Upper lobe of left lung (tissue), 6 donors: ENCODE results near the gene TSHZ1. TPM values are rescaled to one million over a fixed set of nuclear protein-coding genes. Genes with fewer than 3 reads are reported as not detected.
A peak's percentile ranks its signal among the peaks of the same experiment; 100 is the strongest.

ENCODE experiments used
- ATAC-seq, 2 donors: fragments of 200-7000 bp; cut with Tn5 transposase; one replicate each; pipeline ENCODE4 v1.9.1; 2022; ENCODE audit warnings: mild to moderate bottlenecking in 2 of 2, moderate library complexity in 2 of 2; ENCODE audit not compliant: low FRiP score in 2 of 2
- DNase-seq, 2 donors: peaks; one replicate each; pipeline ENCODE4 v3.0.0-alpha.2; 2019 to 2020
- H3K27ac ChIP-seq, 4 donors: fragments of 200-600 bp; sonication (generic); one replicate each; pipeline ENCODE4 v1.5.1; 2016 to 2019
- H3K27me3 ChIP-seq, 4 donors: fragments of 200-600 bp; sonication (generic); one replicate each; pipeline ENCODE4 v1.5.1; 2017 to 2019
- H3K36me3 ChIP-seq, 4 donors: fragments of 200-600 bp; sonication (generic); one replicate each; pipeline ENCODE4 v1.5.1; 2016 to 2019
- H3K4me1 ChIP-seq, 4 donors: fragments of 200-600 bp; sonication (generic); one replicate each; pipeline ENCODE4 v1.5.1; 2018 to 2019
- H3K4me3 ChIP-seq, 4 donors: fragments of 200-600 bp; sonication (generic); one replicate each; pipeline ENCODE4 v1.5.1; 2017 to 2019; ENCODE audit warnings: mild to moderate bottlenecking in 2 of 4, moderate library complexity in 1 of 4
- H3K9me3 ChIP-seq, 4 donors: fragments of 200-600 bp; sonication (generic); one replicate each; pipeline ENCODE4 v1.5.1; 2018 to 2019
- EP300 ChIP-seq, 4 donors: sonication (generic); formaldehyde crosslinking; IDR thresholded peaks; one replicate each; pipeline ENCODE4 v1.5.1; 2017; ENCODE audit warnings: antibody characterized with exemption in 4 of 4, control low read depth in 2 of 4
- POLR2A ChIP-seq, 4 donors: fragments of 450-650 bp; IDR thresholded peaks; one replicate each; pipeline ENCODE4 v1.5.1; 2016 to 2017; ENCODE audit warnings: antibody characterized with exemption in 4 of 4, mild to moderate bottlenecking in 2 of 4
- POLR2AphosphoS5 ChIP-seq, 2 donors: sonication (generic); formaldehyde crosslinking; IDR thresholded peaks; one replicate each; pipeline ENCODE4 v1.5.1; 2017; ENCODE audit warnings: antibody characterized with exemption in 2 of 2
- WGBS, 2 donors: methylation state at CpG; one replicate each; pipeline ENCODE4 v1.1.5; 2017 to 2018; 5-methylcytosine and 5-hydroxymethylcytosine counted together
- total RNA-seq, 6 donors: library from RNA; depleted of rRNA in 4 of 6; stranded (reverse); fragments of >200 nt in 4 of 6; gene quantifications; one replicate each; pipeline versions ENCODE4 v1.1.0 to v1.2.1, GENCODE V29; 2016 to 2021
- TF ChIP-seq, protein P1 (sequence below), 6 experiments: fragments of 450-650 bp in 4 of 6; fragments of 200-600 bp in 2 of 6; sonication (generic) in 2 of 6; IDR thresholded peaks; one replicate each; pipeline ENCODE4 v1.5.1; 2016 to 2019; ENCODE audit warnings: antibody characterized with exemption in 6 of 6
- donor health status: DM: no; HTN: no; CAD: no; lungs with moderate emphysema.
- donor health status: DM: no; HTN: yes; CAD: no; lungs with severe emphysema.

The TSHZ1 gene
- total RNA-seq, 6 donors from 2014 or later: 9.1 to 16.5 (median 14.3) TPM

DNA sequence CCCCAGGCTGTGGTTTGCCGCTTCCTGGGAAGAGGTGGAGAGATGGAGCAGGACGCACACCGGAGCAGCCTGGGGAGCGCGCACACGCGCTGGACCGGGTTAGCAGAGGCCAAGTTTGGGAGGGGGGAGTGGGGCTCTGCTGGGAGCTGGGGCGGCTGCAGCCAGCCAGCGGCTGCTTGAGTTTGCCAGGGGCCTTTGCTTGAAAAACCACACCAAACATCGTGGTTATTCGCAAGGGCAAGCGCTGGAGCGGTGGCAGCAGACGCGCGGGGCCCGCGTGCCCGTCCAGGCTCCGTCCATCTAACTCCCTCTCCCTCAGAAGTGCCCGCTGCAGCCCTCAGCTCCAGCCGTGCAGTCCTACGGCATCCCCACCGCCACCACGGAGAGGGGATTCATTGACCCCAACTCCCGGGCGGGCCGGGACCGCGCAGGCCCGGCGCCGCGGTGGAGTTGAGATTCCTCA, 6.3 kb upstream of the TSHZ1 start:
- Histone ChIP-seq H3K4me3 (peak overlapping the region; percentile 21 to 50 (median 38)), H3K9me3 (no peaks in the 10 kb centered on the region), H3K27me3 (no peaks in the 10 kb centered on the region), H3K4me1 (peaks cover 36 to 43% (median 38%) of the 10 kb centered on the region in 4 donors), H3K27ac (peak overlapping the region in 1 of 4 donors; percentile 60), H3K36me3 (peaks cover 0 to 24% (median 12%) of the 10 kb centered on the region in 4 donors)
- 56 to 60% methylated on average over 4 to 21 of the region's 35 CpGs for WGBS, 2 donors
- no peak for DNase-seq
- ATAC-seq: peak in 1 of 2 donors; percentile 0
- TF ChIP-seq POLR2A (IDR thresholded peaks at IDR 0.05): no peak
- TF ChIP-seq, protein P1, sequence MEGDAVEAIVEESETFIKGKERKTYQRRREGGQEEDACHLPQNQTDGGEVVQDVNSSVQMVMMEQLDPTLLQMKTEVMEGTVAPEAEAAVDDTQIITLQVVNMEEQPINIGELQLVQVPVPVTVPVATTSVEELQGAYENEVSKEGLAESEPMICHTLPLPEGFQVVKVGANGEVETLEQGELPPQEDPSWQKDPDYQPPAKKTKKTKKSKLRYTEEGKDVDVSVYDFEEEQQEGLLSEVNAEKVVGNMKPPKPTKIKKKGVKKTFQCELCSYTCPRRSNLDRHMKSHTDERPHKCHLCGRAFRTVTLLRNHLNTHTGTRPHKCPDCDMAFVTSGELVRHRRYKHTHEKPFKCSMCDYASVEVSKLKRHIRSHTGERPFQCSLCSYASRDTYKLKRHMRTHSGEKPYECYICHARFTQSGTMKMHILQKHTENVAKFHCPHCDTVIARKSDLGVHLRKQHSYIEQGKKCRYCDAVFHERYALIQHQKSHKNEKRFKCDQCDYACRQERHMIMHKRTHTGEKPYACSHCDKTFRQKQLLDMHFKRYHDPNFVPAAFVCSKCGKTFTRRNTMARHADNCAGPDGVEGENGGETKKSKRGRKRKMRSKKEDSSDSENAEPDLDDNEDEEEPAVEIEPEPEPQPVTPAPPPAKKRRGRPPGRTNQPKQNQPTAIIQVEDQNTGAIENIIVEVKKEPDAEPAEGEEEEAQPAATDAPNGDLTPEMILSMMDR (IDR thresholded peaks at IDR 0.05): no peak
- no peak for TF ChIP-seq POLR2AphosphoS5 (IDR thresholded peaks at IDR 0.05)
- TF ChIP-seq EP300 (IDR thresholded peaks at IDR 0.05): no peak

DNA sequence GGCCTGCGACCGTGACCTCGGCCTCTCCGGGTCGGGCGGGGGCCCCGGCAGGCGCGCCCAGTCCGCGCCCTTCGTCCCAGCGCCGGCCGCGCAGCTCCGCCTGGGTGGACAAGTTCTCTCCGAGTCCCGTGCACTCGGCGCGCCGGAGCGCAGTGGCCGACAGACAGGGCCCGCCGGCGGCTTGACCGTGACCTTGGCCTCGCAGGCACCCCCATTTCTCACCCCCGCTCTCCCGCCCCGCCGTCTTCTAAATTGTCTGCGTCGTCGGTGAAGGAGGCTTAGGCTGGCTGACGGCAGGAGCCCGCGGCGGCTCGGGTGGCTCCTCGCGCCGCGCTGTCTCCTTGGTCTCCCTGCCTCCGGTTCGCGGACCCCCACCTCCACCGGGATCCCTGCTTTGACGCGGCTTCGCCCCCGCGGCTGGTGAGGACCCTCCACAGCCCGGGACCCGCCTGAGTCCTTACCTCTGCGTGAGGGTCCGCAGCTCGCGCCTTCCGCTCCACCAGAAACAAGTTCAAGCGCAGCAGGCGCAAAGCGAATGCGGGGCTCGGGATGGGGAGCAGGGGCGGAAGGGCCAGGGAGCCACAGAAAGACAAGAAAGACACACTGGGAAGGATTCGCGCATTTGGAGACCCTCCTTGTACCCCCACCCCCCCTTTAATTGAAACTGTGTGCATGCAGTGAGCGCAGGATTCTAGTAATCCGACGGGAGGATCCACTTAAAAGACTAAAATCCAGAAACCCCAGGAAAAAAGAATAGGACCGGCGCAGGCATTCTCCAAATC, 5.7 kb upstream of the TSHZ1 start:
- ATAC-seq: peak in 1 of 2 donors; percentile 27
- H3K9me3 ChIP-seq: no peaks in the 10 kb centered on the region
- DNase-seq: peak in 1 of 2 donors; percentile 90
- H3K36me3 ChIP-seq: peaks cover 0 to 21% (median 10%) of the 10 kb centered on the region in 4 donors
- TF ChIP-seq, protein P1 (IDR thresholded peaks at IDR 0.05): no peak
- TF ChIP-seq EP300 (IDR thresholded peaks at IDR 0.05) (no peak), POLR2A (IDR thresholded peaks at IDR 0.05) (no peak)
- H3K4me3 ChIP-seq: peak overlapping the region; percentile 21 to 50 (median 38)
- 36 to 63% methylated on average over 13 to 63 of the region's 75 CpGs for WGBS, 2 donors
- no peaks in the 10 kb centered on the region for H3K27me3 ChIP-seq
- peak overlapping the region in 3 of 4 donors; percentile 9 to 60 (median 56) for H3K27ac ChIP-seq
- H3K4me1 ChIP-seq: peaks cover 37 to 46% (median 40%) of the 10 kb centered on the region in 4 donors

DNA sequence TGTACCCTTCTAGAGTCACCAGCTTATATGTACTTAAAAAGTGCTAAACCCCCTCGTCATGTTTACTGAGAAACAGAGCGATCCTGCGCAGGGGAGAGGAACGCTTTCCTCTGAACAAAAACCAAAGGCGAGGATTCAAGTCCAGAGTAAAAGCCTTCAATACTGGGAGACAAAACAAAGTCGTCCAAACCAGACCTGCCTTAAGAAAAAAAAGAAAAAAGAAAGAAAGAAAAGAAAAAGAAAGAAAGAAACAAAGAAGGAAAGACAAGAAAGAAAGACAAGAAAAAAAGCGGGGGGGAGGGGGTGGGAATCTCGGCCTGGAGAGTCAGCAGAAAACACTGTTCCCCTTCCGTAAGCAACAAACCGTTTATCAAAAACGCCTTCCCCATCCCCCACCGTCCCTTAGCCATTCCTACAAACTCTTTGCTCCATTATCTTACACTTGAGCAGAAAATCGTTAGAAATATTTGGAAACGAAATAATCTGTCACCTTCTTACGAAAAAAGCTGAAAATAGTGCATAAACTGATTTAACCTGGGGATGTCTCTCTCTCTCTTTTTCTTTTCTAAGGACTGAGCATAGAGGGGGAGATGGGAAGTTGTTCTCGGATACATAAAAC, 5.0 kb upstream of the TSHZ1 start:
- no peaks in the 10 kb centered on the region for H3K27me3 ChIP-seq
- H3K27ac ChIP-seq: peak overlapping the region in 1 of 4 donors; percentile 60
- peaks cover 41 to 51% (median 46%) of the 10 kb centered on the region in 4 donors for H3K4me1 ChIP-seq
- ATAC-seq: no peak
- no peak for DNase-seq
- peak overlapping the region in 3 of 4 donors; percentile 27 to 50 (median 50) for H3K4me3 ChIP-seq
- no peaks in the 10 kb centered on the region for H3K9me3 ChIP-seq
- TF ChIP-seq EP300 (IDR thresholded peaks at IDR 0.05) (no peak), POLR2AphosphoS5 (IDR thresholded peaks at IDR 0.05) (no peak), POLR2A (IDR thresholded peaks at IDR 0.05) (no peak)
- TF ChIP-seq, protein P1 (IDR thresholded peaks at IDR 0.05): no peak
- 66 to 70% methylated on average over 16 of the region's 16 CpGs for WGBS, 2 donors
- H3K36me3 ChIP-seq: peaks cover 0 to 16% (median 4%) of the 10 kb centered on the region in 4 donors

DNA sequence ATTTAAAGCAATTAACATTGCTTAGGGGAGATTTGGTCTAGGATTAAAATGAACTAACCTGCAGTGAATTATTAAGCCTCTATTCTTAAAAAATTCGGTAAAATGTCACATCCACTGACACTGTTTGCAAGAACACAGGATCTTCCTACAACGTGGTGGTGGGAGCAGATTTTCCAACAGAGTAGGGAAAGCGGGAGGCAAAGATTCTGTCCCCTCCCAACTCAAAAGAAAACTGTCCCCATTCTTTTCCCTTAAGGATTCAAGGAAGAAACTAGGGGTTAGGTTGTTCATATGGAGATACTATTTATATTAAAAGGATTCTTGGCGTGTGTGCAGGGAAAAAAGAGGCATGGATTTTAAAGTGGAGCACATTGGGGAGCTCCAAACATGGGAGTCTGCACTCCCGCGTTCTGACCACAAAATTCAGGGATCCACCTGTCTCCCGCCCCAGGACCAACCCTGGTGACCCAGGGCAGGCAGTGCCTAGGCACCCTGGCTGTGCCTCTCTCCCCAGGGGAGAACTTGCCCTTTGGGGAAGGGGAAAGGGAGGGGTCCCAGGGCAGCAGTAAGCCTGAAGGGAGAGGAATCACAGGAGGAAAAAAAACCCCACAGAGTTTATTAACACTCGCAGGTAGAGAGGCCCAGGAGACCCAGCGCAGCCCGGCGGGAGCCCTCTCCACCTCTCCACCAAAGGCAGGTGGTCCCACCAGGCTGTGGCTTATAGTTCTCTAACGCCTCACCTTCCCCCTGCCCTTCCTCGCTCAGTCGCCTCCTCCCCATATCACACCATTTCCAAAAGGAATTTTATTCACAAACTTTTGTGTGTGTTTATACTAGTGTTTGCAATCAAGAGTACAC, 3.9 kb upstream of the TSHZ1 start:
- H3K4me1 ChIP-seq: peaks cover 41 to 51% (median 46%) of the 10 kb centered on the region in 4 donors
- TF ChIP-seq POLR2A (IDR thresholded peaks at IDR 0.05) (no peak), POLR2AphosphoS5 (IDR thresholded peaks at IDR 0.05) (no peak), EP300 (IDR thresholded peaks at IDR 0.05) (no peak)
- TF ChIP-seq, protein P1 (IDR thresholded peaks at IDR 0.05): no peak
- peaks cover 0 to 8% (median 2%) of the 10 kb centered on the region in 4 donors for H3K36me3 ChIP-seq
- whole genome bisulfite sequencing, 2 donors: 68 to 78% methylated on average over 14 of the region's 14 CpGs
- DNase-seq (peak in 1 of 2 donors; percentile 51), ATAC-seq (no peak)
- no peaks in the 10 kb centered on the region for H3K27me3 ChIP-seq
- H3K27ac ChIP-seq: peak overlapping the region in 3 of 4 donors; percentile 40 to 99 (median 48)
- H3K4me3 ChIP-seq: peak overlapping the region in 3 of 4 donors; percentile 94 to 98 (median 96)
- H3K9me3 ChIP-seq: no peaks in the 10 kb centered on the region
